IMR-90 (cell line): ENCODE measurements around the gene STAT5A.

Experiments
- CTCF ChIP-seq: conservative IDR thresholded peaks from 2 replicates; pipeline ENCODE4 v1.5.1; 2012; ENCODE audit warnings: mild to moderate bottlenecking, low read depth, low read length, improper control_type of control experiment
- MXI1 ChIP-seq: IDR thresholded peaks from 2 replicates; pipeline ENCODE4 v1.6.1; 2012; ENCODE audit warnings: low read depth, mild to moderate bottlenecking, low read length, moderate library complexity, borderline replicate concordance

GRCh38 chr17:42279776-42280630, 8.3 kb upstream of the STAT5A start:
- TF ChIP-seq MXI1 = no peak
- TF ChIP-seq CTCF = no peak
